Measurements from ENCODE around the gene ELMOD1.
"Not testable (repeated sequence)": the region's sequence is repeated elsewhere in the genome, so short reads cannot be mapped to it uniquely, and the experiment has no call there.

The ELMOD1 gene

DNA sequence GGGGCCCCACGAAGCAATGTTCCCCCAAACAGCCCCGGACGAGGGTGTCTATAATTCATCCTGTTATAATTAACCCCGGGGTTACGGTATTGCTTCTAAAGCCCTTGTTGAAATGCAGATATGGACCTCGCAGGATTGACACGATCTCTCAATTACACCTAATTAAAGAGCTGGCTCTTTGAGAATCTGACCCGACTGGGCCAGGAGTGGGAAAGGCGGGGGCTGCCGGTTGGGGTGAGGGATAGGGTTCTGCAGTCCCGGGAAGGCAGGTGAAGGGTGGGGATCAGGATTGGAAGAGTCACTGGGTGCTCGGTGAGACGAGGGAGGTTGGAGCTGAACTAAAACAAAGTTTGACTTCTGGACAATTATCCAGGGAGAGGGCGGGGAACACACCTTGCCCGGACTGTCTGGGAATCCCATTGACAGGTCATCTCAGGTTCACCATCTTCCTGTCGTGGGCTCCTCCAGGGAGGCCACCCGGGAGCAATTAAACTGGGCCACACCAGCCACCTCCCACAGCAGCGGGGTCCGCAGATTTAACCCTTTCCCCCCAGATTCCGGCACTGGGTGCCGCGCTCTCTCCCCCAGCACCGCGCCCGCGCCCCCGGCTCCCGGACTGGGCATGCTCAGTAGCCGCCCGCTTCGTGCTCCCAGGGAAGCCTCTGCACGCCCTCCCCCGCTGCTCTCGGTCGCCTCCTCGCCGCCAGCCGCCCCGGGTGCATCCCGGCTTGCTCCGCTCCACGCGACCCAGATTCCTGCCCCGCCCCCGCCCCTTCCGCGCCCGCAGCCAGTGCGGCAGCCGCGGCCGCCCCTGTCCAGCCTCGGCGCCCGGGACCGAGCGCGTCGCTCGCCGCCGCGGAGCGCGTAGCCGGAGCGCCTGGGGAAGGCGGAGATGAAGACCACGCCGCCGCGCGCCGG, at the start of gene ELMOD1:
Gene ELMOD1, plus strand, starts transcription at position 688 of the 918 bp plus-strand sequence. CDS start 27,043 bp downstream, outside the sequence.
- Mint-ChIP-seq H3K27me3 (peaks cover 81% of the 10 kb centered on the region), H3K27ac (no peak within 1 kb of the TSS), H3K9me3 (no peaks in the 10 kb centered on the region), H3K4me3 (peak within 1 kb of the TSS; percentile 85), H3K36me3 (no peaks in the 10 kb centered on the region), H3K4me1 (peaks cover 27% of the 10 kb centered on the region)
- ATAC-seq: peak; percentile 67

- Mint-ChIP-seq H3K4me3 (no peak overlapping the region), H3K27me3 (no peaks in the 10 kb centered on the region), H3K27ac (no peak overlapping the region), H3K36me3 (peaks cover 52% of the 10 kb centered on the region), H3K4me1 (peaks cover 6% of the 10 kb centered on the region), H3K9me3 (no peaks in the 10 kb centered on the region)
- no peak for ATAC-seq
Observed at GRCh38 chr11:107545101-107545514, 45.8 kb upstream of the ELMOD1 start.

GRCh38 chr11:107547961-107548360, 43.0 kb upstream of the ELMOD1 start:
- no peaks in the 10 kb centered on the region for H3K27me3 Mint-ChIP-seq
- no peak overlapping the region for H3K4me3 Mint-ChIP-seq
- H3K27ac Mint-ChIP-seq: no peak overlapping the region
- peaks cover 46% of the 10 kb centered on the region for H3K36me3 Mint-ChIP-seq
- H3K4me1 Mint-ChIP-seq: no peaks in the 10 kb centered on the region
- H3K9me3 Mint-ChIP-seq: no peaks in the 10 kb centered on the region
- no peak for ATAC-seq

- H3K27ac Mint-ChIP-seq: no peak overlapping the region
- H3K27me3 Mint-ChIP-seq: no peaks in the 10 kb centered on the region
- H3K4me3 Mint-ChIP-seq: no peak overlapping the region
- peaks cover 43% of the 10 kb centered on the region for H3K36me3 Mint-ChIP-seq
- ATAC-seq: no peak
- H3K9me3 Mint-ChIP-seq: no peaks in the 10 kb centered on the region
- H3K4me1 Mint-ChIP-seq: no peaks in the 10 kb centered on the region
Observed at GRCh38 chr11:107549253-107549953, 41.5 kb upstream of the ELMOD1 start.

- no peaks in the 10 kb centered on the region for H3K4me1 Mint-ChIP-seq
- no peaks in the 10 kb centered on the region for H3K9me3 Mint-ChIP-seq
- no peak for ATAC-seq
- H3K4me3 Mint-ChIP-seq: no peak overlapping the region
- peaks cover 38% of the 10 kb centered on the region for H3K36me3 Mint-ChIP-seq
- H3K27ac Mint-ChIP-seq: no peak overlapping the region
- no peaks in the 10 kb centered on the region for H3K27me3 Mint-ChIP-seq
Observed at GRCh38 chr11:107549954-107550285, 41.0 kb upstream of the ELMOD1 start.

- H3K9me3 Mint-ChIP-seq: no peaks in the 10 kb centered on the region
- peaks cover 35% of the 10 kb centered on the region for H3K36me3 Mint-ChIP-seq
- H3K27me3 Mint-ChIP-seq: no peaks in the 10 kb centered on the region
- no peak overlapping the region for H3K4me3 Mint-ChIP-seq
- H3K27ac Mint-ChIP-seq: no peak overlapping the region
- H3K4me1 Mint-ChIP-seq: no peaks in the 10 kb centered on the region
- no peak for ATAC-seq
Observed at GRCh38 chr11:107550304-107550703, 40.6 kb upstream of the ELMOD1 start.

GRCh38 chr11:107561688-107562087, 29.3 kb upstream of the ELMOD1 start:
- Mint-ChIP-seq H3K4me3 (no peak overlapping the region), H3K36me3 (peaks cover 15% of the 10 kb centered on the region), H3K4me1 (peaks cover 41% of the 10 kb centered on the region), H3K9me3 (no peaks in the 10 kb centered on the region), H3K27ac (no peak overlapping the region), H3K27me3 (no peaks in the 10 kb centered on the region)
- ATAC-seq: no peak

- H3K36me3 Mint-ChIP-seq: peaks cover 15% of the 10 kb centered on the region
- no peak overlapping the region for H3K4me3 Mint-ChIP-seq
- no peak for ATAC-seq
- no peaks in the 10 kb centered on the region for H3K9me3 Mint-ChIP-seq
- H3K27ac Mint-ChIP-seq: peak overlapping the region; percentile 57
- no peaks in the 10 kb centered on the region for H3K27me3 Mint-ChIP-seq
- H3K4me1 Mint-ChIP-seq: peaks cover 50% of the 10 kb centered on the region
Observed at GRCh38 chr11:107562647-107563208, 28.2 kb upstream of the ELMOD1 start.

DNA sequence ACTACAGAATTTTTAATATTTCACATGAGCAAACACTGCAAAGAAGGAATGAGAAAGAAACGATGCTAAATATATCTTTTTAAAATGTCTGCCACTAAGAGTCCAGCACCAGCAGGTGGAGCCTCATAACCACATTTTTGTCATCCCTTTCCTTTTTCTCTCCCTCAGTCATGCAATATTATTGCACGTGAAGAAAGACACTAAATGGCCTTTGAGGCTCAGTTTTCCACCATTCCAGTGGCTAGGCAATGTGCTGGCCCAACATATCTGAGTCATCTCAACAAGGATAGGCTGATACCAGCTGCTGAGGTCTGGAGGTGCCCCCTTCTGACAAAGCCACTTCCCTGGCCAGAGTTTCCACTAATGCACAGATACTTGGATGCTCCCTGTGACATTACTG, 27.2 kb upstream of the ELMOD1 start:
- no peaks in the 10 kb centered on the region for H3K9me3 Mint-ChIP-seq
- no peak for ATAC-seq
- peaks cover 15% of the 10 kb centered on the region for H3K36me3 Mint-ChIP-seq
- H3K4me3 Mint-ChIP-seq: no peak overlapping the region
- H3K27me3 Mint-ChIP-seq: no peaks in the 10 kb centered on the region
- H3K4me1 Mint-ChIP-seq: peaks cover 59% of the 10 kb centered on the region
- H3K27ac Mint-ChIP-seq: peak overlapping the region; percentile 97

- peaks cover 59% of the 10 kb centered on the region for H3K4me1 Mint-ChIP-seq
- ATAC-seq: peak; percentile 1
Observed at GRCh38 chr11:107564877-107565218, 26.1 kb upstream of the ELMOD1 start.

GRCh38 chr11:107565219-107565937, 25.6 kb upstream of the ELMOD1 start, which contains the start of gene ALKBH8:
Gene ALKBH8, minus strand, starts transcription at chr11:107565735. Its CDS starts 4,842 bp downstream, at chr11:107560893.
- peak within 1 kb of the TSS; percentile 90 for H3K4me3 Mint-ChIP-seq
- no peaks in the 10 kb centered on the region for H3K36me3 Mint-ChIP-seq
- H3K27ac Mint-ChIP-seq: peak within 1 kb of the TSS; percentile 97
- peaks cover 59% of the 10 kb centered on the region for H3K4me1 Mint-ChIP-seq
- ATAC-seq: peak; percentile 94
- H3K27me3 Mint-ChIP-seq: no peaks in the 10 kb centered on the region
- no peaks in the 10 kb centered on the region for H3K9me3 Mint-ChIP-seq

More at GRCh38 chr11:107564877-107565218, 26.1 kb upstream of the ELMOD1 start:
- H3K4me3 Mint-ChIP-seq: peak overlapping the region; percentile 90
- peak overlapping the region; percentile 97 for H3K27ac Mint-ChIP-seq
- H3K27me3 Mint-ChIP-seq: no peaks in the 10 kb centered on the region
- no peaks in the 10 kb centered on the region for H3K9me3 Mint-ChIP-seq
- peaks cover 3% of the 10 kb centered on the region for H3K36me3 Mint-ChIP-seq

GRCh38 chr11:107565955-107566501, 24.9 kb upstream of the ELMOD1 start:
- H3K9me3 Mint-ChIP-seq, H3K27me3 Mint-ChIP-seq, H3K36me3 Mint-ChIP-seq, ATAC-seq: not testable (repeated sequence)
- peak overlapping the region; percentile 90 for H3K4me3 Mint-ChIP-seq
- peak overlapping the region; percentile 97 for H3K27ac Mint-ChIP-seq
- peaks cover 58% of the 10 kb centered on the region for H3K4me1 Mint-ChIP-seq

- no peak for ATAC-seq
- Mint-ChIP-seq H3K9me3 (no peaks in the 10 kb centered on the region), H3K4me1 (peaks cover 53% of the 10 kb centered on the region), H3K27me3 (no peaks in the 10 kb centered on the region), H3K4me3 (peak overlapping the region; percentile 90), H3K36me3 (no peaks in the 10 kb centered on the region), H3K27ac (peak overlapping the region; percentile 97)
Observed at GRCh38 chr11:107566569-107566968, 24.4 kb upstream of the ELMOD1 start.

DNA sequence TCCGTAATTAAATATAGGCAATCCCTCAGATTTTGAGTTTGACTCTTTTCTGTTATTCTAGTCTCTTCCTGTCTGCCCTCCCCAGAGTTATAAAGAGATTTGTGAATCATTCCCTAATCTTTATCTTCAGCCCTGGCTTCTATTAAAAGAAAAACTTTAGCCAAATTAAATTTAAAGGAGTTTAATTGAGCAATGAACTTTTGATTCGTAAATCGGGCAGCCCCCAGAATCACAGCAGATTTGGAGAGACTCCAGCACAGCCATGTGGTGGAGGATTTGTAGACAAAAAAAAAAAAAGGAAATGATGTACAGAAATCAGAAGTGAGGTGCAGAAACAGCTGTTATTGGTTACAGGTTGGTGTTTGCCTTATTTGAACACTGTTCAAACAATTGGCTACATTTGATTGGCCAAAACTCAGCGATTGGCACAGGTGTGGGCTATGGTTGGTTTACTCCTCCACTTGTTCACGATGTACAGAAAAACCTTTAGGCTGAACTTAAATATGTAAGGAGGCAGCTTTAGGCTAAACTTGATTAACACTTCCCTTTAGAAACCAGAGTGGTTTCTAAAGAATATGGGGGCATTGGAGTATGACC, 23.1 kb upstream of the ELMOD1 start:
- H3K27me3 Mint-ChIP-seq: no peaks in the 10 kb centered on the region
- peak overlapping the region; percentile 61 for H3K4me3 Mint-ChIP-seq

More for the DNA sequence above, 23.1 kb upstream of the ELMOD1 start:
- ATAC-seq: no peak
- no peaks in the 10 kb centered on the region for H3K9me3 Mint-ChIP-seq
- peak overlapping the region; percentile 75 for H3K27ac Mint-ChIP-seq
- H3K36me3 Mint-ChIP-seq: no peaks in the 10 kb centered on the region
- H3K4me1 Mint-ChIP-seq: peaks cover 43% of the 10 kb centered on the region

Data from stimulated activated memory B cell treated with anti-CD40 and anti-IgM and Interleukin-4, amounts not matched to agents 10 μg/mL and 1 μg/mL and 100 μg/mL, for 72 hours (primary cell).